ENCODE measurements around the gene MTOR.

The MTOR gene

DNA sequence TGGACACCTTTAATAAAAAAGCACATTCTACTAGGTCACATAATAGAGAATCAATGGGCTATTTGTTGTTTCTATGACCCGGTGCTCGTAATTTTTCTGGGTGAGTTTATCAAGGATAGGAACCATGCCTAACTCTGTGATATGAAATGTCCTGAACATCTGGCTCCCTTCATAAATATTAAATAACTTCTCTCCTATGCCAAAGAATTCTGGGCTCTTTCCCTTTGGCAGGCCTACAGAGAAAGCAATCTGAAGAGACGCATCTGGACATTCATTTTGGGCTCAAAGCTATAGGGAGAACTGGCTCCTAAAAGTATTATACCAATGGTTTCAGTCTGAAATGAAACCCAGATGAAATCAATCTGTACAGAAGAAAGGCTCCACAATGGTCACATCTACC is 112.0 kb downstream of the MTOR start:
- DNase-seq (ENCODE audit: low read depth) = no peak

DNA sequence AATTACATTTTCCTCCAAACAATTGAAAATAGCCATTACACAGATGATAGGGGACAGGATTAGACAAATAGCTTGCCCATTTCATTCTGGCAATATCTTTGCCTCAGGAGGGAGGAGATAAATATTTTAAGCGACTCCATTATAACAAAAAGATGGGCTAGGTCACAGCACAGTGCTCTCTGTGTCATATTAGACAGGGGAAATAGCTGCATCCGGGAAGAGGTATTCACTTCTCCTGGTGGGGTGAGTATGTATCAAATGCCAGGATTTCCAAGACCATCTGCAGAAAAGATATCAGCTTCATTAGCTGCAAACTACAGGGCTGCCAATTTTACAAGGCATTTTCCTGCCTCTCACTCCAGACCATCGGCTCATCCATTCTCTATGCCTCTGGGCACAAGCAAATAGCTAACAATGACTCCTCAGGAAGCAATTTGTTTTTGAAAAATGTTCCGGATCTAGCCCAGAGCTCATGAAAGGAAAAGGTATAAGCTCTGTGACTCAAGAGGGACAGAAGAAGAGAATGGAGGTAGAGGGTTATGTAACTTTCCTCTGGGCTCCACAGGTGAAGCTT is 115.1 kb downstream of the MTOR start:
- no peak for DNase-seq (ENCODE audit: low read depth)

DNA sequence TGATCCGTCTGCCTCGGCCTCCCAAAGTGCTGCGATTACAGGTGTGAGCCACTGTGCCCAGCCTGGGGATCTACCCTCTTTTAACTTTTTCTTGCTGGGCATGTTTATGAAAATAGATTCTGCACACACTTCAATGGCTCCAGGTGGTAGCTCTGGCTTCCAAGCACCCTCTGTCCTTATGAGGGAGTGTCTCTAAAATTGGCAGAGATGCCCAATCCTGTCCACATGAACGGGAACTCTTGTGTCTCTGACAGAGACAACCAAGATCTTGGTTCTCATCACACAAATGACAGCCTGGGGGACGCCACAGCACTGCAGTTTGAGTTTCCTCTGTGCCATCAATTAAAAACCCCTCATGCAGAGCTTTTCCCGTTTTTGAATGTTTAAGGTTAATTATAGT is 116.6 kb downstream of the MTOR start:
- DNase-seq (ENCODE audit: low read depth) = no peak

DNA sequence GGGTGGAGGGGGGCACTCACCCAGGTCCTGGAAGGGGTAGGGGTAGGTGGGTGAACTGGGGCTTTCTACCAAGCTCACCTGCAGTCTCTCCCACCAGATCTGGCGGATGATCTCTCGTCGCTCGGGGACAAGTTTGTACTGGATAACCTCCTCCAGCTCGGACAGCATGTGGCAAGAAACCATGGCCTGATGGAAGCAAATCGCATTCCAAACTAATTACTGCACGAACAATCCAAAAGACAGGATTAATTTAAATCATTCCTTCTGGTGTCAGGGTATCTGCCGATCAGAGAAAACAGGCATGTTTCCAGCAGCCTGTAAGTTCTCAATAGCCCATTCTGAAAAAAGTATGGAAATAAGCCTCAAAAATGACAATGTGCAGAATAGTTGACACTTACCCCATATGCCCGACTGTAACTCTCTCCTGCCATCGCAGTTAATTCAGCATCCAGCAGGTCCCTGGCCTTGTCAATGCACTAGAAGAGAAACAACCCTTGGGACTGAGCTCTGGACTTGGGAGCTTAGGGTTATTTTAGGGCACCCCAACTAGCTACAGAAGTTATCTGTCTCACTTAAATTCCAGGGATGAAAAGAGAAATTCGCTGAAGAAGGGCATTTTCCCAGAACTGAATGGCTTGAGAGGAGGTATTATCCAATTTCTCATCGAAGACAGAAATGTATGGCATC is 117.6 kb downstream of the MTOR start:
- DNase-seq (ENCODE audit: low read depth) = no peak

DNA sequence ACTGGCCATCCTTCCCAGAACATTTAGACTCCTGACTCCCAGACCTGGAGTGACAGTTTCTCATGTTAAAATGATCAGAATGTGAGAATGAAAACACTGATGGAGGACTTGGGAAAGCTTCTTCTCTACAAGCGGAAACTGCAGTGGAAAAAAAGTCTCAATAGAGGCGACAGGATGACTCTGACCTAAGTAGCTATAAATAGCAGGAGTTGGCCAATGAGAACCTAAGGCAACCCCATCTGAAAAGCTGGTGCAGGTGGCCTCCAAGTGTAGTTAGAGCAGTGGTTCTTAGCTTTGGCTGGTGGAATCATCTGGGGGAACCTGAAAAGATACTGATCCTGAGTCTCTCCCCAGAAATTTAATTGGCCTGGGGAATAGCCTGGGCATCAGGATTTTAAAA is 118.4 kb downstream of the MTOR start:
- no peak for DNase-seq (ENCODE audit: low read depth)

DNA sequence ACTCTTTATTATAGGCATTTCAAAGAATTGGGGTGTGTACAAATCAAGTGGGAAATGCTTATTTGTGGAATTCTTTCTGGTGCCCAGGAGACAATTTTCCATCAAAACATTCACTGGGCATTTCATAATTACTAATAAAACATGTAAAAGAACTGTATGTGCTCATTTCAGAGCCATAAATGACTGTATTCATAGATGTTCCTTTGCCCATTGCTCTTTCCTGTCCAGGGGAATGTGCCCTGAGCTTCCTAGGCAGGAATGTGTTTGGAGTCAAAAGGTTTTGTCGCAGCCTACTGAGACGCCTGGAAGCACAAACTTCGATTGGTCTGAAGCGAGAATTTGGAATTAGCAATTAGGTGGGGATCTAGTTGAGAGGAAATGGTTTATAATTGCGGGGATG is 119.0 kb downstream of the MTOR start:
- DNase-seq (ENCODE audit: low read depth) = no peak

DNA sequence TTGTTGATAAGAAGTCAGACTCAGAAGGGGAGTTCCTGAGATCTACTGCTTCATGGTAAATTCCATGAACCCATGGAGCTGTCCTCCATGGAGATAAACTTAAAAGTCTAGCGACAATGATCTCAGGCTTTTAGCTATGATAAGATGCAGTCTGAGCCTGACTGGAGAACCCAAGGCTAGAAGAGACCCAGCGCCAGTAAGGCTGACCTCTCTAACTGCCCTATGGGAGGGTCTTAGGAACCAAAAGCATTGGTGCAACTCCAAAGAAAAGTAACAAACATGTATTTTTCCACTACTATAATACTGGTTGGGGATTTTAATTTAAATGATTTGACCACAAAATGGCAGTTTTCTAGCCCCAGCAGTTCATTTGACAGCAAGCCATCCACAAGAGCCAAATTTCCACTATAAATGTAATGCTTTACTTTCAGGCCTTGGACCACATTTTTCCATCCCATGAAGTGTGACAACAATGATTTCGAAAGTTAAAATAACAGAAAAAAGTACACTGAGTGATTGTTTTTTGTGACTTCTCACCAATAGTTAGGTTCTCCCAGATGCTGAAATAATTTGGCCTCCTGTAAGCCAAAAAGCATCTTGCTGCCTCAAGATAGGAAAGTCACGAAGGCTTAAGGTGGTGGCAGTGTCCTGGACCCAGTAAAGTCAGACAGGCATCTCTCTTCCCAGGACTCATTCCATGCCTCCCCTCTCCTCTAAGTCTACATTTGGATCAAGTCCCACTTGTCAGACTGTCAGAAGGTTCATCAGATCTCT is 119.5 kb downstream of the MTOR start:
- no peak for DNase-seq (ENCODE audit: low read depth)

DNA sequence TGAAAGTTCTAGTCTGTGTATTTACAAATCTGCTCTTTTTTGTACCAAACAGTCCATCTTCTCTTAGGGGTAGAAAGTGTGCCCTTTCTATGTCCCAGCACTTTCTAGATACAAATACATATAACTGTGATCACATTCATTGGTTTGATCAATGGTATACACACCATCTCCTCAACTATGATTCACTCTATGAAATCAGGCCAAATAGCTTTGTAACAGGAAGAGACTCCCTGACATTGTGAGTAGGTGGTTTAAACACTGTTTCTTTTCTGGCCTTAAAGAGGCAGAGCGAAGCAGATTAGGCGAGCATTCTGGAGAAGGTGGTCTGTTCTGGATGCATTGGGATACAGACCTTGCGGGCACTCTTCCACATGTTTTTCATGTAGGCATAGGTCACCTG is 123.4 kb downstream of the MTOR start:
- no peak for DNase-seq (ENCODE audit: low read depth)

DNA sequence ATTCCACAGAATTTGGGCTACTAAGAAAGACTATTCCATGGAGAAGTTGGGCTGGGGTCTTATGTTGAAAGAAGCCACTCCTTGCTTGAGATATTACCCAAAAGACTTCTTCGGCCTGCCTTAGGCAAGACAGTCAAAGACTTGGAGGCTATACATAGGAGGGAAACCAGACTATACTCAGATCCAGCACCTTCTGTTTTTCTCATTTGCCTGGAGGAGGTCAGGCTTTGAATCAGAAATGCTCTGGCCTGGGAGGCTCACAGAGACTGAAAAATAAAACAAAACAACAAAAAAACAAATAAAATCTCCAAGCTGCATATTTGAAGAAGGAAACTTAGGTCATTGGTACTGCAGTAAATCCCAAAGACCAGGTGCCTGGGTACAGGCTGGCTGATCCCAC is 124.3 kb downstream of the MTOR start:
- DNase-seq (ENCODE audit: low read depth) = no peak

DNA sequence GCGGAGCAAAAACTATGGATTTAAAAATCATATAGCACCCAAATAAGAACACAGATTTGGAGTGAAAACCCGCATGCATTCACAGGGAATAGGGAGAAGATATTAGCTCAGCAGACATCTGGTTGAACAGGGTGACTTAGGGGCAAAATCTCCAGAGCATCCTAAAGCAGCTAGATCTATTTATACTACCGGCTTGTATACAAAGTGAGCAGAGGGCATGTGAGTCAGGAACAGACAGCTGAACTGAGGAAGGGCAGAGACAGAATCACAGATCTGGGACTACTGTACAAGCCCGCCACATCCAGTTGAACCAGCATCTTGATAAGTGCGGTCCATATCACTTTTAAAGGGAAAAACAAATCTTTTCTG is 127.5 kb downstream of the MTOR start:
- no peak for DNase-seq (ENCODE audit: low read depth)

DNA sequence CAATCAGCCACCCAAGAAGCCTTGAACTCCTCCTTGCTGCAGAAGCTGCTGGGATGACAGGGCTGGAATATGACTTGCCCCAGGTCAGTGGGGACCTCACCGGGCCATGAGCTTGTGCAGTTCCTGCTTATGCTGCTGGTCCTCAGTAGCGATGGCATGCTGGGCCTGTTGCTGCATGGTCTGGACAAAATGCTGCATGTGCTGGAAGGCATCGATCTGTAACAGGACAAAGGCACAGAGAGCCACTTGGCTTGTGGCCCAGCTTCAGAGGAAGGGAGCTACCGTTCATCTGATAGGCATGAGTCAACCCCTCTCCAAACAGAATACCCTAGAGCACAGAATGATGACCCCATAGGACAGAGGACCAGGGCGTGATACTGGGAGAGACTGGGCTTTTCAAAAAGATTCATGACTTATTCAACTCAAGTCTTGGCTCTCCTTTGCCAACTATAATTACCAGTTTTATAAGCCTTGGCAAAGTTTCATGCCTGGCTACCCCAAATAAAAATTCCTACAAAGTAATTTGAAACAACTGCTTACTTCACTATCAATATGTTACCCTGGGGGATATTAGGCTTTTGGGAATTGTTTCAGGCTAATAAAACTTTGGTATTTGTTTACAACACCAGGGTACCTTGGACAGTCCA is 128.0 kb downstream of the MTOR start:
- DNase-seq (ENCODE audit: low read depth) = no peak

DNA sequence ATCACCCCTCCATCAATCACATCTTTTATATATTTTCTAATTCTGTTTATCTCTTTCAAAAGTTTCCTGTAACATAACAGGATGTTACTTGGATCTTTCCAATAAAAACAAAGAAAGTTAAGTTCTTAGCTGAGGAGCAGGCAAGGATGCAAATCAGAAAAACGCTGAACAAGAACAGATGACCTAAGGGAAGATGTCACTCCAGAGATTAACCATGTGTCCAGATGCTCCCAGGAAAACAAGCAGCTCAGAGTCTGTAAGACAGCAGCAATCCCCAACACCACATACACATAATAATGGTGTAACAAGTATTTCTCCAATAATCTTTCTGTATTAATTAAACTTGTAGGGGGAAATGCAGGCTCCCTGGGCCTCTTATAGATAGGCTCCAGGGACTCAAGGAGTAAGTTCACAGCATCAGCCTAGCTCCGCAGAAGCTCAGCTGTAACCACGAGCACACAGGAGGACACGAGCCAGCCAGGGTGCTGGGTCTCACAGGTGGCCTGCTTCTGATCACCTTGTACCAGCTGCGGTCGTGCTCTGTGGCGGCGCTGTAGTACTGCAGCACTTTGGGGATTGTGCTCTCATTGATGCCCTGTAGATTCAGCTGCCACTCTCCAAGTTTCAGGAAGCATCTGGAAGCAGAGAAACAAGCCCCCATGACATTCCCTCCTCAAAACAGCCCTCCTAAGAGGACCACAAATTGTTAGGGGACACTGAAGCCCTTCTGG is 129.6 kb downstream of the MTOR start:
- no peak for DNase-seq (ENCODE audit: low read depth)

DNA sequence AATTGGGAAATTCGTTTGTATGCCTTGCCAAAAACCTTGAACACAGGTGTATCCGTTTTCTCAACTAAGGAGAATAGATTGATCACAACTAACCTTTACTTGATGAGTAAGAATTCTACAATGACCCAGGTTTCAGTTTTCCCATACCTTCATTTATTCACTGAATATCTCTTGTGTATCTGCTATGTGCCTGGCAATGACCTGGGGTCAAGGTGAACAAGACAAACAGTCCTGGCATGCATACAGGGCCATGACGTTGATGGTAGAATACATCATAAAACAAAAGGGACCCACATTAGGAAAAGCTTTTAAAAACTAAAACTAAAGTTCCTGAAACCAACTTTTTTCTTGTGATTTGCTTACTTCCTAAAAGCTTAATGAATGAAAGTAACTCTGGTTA is 130.5 kb downstream of the MTOR start:
- no peak for DNase-seq (ENCODE audit: low read depth)

DNA sequence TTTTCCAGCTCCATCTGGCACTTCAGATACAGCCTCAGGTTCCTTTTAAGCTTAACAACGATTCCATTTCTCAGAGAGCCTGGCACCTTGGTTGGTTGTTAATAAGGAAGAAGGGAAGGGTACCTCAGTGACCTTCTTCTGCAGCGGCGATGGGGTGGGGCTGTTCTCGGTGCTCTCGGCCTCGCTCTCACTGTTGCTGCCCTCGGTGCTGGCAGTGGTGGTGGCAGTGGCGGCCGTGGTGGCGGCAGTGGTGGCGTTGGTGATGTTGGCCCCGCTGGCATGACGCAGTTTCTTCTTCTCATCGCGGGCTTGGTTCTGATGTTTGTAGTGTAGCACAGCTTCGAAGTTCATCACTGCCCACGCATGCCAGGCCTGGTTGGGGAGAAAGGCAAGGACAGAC is 131.9 kb downstream of the MTOR start:
- no peak for DNase-seq (ENCODE audit: low read depth)

DNA sequence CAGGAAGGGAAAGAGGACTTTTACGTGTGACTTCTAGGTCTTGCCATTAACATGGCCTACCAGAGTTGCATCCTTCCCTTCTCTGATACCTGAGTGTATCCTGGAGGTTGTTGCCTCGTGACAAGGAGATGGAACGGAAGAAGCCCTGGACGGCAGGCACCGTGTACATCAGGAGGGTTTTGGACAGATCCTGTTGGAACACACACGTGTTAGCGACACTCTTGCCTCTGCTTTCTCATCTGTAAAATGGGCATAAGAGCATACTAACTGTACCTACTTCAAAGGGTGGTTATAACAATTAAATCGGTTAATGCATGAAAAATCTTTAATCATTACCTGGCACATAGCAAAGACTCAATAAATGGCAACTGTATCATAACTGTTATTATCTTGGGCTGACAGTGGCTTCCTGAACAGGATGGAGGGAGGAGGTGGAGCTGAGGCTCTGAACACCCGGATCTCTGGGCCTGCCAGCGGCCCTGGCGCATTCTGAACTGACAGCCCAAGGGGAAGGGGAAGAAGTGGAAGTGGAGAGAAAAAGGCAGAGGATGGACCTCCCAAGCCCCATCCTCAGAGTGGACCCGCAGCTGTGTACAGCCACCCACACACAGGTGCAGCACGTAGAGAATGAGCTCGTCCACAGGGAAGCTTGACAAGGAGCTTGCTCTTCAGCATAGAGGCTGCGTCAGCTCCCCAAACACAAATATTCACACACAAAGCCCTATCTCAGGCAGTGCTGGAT is 132.5 kb downstream of the MTOR start:
- DNase-seq (ENCODE audit: low read depth) = no peak

DNA sequence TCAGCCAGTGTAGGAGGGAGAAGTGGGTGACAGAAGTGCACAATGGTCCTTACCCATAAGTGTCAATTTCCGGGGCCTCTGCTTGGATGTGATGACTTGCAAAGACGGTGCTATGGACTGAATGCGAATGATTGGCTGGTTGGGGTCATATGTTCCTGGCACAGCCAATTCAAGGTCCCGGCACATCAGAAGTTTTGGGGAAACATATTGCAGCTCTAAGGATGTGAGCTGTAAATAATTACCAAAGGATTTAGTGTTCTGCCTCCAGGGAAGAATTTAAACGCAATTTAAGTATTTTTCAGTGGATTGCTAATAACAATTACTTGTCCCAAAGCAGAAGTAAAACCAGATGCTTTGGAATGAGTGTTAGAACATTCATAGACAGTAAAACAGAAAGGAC is 135.8 kb downstream of the MTOR start:
- no peak for DNase-seq (ENCODE audit: low read depth)

DNA sequence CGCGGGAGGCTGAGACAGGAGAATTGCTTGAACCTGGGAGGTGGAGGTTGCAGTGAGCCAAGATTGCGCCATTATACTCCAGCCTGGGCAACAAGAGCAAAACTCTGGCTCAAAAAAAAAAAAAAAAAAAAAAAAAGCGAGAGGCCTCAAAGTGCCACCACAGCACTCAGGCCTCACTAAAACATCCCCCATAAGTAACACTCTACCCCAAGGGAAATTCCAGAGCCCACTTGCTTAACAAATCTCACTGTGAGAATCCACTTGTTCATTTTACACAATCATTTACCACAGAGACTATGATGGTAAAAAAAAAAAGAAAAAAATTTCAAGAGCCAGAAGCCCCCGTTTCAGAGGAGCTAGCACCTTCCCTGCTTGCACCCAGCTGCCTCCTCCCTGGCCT is 136.4 kb downstream of the MTOR start:
- no peak for DNase-seq (ENCODE audit: low read depth)

DNA sequence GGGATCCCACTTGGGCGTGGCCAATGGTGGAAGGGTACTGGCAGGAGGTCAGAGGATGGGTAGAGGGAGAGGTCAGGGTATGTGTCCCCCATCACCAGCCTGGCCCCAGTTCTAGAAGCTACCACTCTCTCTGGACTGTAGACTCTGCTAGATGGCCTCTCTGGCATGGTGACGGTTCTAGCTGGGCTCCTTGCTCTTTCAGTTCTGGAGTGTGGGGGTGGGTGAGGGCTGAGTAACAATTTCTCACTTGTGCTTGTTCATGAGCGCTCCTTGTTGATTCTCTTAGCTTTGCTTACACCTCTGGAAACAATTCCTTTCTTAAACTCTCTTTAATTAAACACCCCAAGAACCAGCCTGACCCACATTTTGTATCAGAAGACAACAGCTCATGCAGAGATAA is 137.4 kb downstream of the MTOR start:
- DNase-seq (ENCODE audit: low read depth) = no peak

DNA sequence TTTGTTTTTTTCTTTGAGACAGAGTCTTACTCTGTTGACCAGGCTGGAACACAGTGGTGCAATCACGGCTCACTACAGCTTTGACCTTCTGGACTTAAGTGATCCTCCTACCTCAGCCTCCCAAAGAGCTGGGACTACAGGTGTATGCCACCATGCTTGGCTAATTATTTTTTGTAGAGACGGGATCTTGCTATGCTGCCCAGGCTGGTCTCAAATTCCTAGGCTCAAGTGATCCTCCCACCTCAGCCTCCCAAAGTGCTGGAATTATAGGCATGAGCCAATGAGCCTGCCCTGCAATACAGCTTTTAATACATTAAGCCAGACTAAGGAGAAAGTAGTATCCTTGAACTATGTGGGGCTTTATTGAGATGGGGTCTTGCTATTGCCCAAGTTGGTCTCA is 146.0 kb downstream of the MTOR start:
- DNase-seq (ENCODE audit: low read depth) = no peak

DNA sequence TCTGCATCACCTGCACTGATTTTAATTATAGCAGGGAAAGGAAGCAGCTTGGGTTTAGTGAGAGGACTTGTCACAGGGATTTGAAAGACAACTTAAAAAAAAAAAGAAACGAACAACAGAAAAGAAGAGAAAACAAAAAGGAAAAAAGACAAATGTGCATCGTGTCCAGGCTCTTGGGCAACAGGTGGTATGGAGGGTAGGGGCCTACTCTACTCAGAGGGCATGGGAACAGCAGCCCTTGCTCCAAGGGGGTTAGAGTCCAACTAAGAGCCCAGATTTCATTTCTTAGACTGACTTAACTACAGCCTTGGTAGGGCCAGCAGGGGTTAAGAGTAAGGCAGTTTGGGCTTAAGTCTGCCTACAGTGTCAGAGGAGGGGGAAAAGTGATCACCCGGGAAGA is 147.4 kb downstream of the MTOR start:
- no peak for DNase-seq (ENCODE audit: low read depth)

DNA sequence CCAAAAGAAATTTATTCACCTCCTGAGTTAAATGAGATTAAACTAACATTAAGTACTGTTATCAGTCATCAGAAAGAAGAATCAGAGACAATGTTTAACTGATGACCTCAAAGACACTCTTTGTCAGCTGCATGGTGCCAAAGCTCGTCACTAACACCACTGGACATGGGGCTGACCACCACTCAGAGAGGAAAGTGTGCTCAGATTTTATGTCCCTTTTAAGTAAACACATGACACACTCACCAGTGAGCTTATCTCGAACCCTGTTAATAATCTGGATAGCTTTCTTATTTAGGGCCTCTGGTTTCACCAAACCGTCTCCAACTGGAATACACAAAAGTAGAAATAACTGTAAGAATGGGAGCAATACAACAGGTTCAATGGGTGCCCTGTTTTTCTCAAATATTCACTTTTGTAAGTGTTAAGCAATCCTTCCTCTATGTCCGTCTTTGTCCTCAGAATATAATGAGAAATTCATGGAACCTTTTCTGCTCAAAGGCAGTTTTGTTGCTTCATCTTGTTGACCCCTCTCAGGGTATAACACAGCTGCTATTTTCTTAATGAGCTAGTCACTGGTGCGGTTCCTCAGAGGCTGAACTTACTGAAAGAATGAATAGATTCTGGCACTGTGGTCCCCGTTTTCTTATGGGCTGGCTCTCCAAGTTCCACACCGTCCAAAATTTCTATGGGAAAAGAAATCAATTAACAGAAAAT is 153.1 kb downstream of the MTOR start:
- DNase-seq (ENCODE audit: low read depth) = no peak
